ENCODE data around the gene MX1. TPM values are rescaled to one million over a fixed set of nuclear protein-coding genes. Genes with fewer than 3 reads are reported as not detected.

Gene MX1
- total and polyA plus RNA-seq, 8 donors = 4.9 to 21.4 (median 11.2) TPM

- intact Hi-C loops (cut with DNase I) = no loop called here
- Histone ChIP-seq H3K4me1 (no peaks in the 10 kb centered on the region), H3K27ac (no peak overlapping the region), H3K4me3 (no peak overlapping the region), H3K36me3 (peaks cover 0 to 8% (median 0%) of the 10 kb centered on the region in 3 donors), H3K9me3 (no peaks in the 10 kb centered on the region), H3K27me3 (no peaks in the 10 kb centered on the region)
- no peak for DNase-seq
- TF ChIP-seq CTCF (IDR thresholded peaks at IDR 0.05) = no peak
- FAIRE-seq = no peak
- no peak for ATAC-seq
- 91 to 96% methylated on average over 3 of the region's 3 CpGs for WGBS, 2 donors
Measured at GRCh38 chr21:41447356-41447755, 21.3 kb downstream of the MX1 start.

- no peak overlapping the region for H3K27ac ChIP-seq
- no peak overlapping the region for H3K4me3 ChIP-seq
- FAIRE-seq = no peak
- DNase-seq = no peak
- no peaks in the 10 kb centered on the region for H3K27me3 ChIP-seq
- no peaks in the 10 kb centered on the region for H3K4me1 ChIP-seq
- peaks cover 0 to 10% (median 0%) of the 10 kb centered on the region in 3 donors for H3K36me3 ChIP-seq
- TF ChIP-seq CTCF (IDR thresholded peaks at IDR 0.05) = no peak
- intact Hi-C loops (cut with DNase I) = loop anchor here in 1 of 3 donors (10.0 kb wide), 1 partner anchor 85 kb away; the partner anchor contains the start of gene MX2
- H3K9me3 ChIP-seq = no peaks in the 10 kb centered on the region
- 73 to 87% methylated on average over 5 of the region's 5 CpGs for WGBS, 2 donors
- no peak for ATAC-seq
Measured at GRCh38 chr21:41449613-41450012, 23.6 kb downstream of the MX1 start.

- Histone ChIP-seq H3K27me3 (no peaks in the 10 kb centered on the region), H3K4me3 (no peak overlapping the region), H3K36me3 (peaks cover 0 to 6% (median 0%) of the 10 kb centered on the region in 3 donors), H3K27ac (no peak overlapping the region), H3K9me3 (no peaks in the 10 kb centered on the region), H3K4me1 (no peaks in the 10 kb centered on the region)
- DNase-seq (no peak), FAIRE-seq (no peak), ATAC-seq (no peak)
- 86% methylated on average over 16 of the region's 16 CpGs for WGBS, 2 donors
- intact Hi-C loops (cut with DNase I) = loop anchor here in 1 of 3 donors (10.0 kb wide), 1 partner anchor 87 kb away; the partner anchor contains the start of gene MX2
- TF ChIP-seq CTCF (IDR thresholded peaks at IDR 0.05) = no peak
Measured at GRCh38 chr21:41451753-41452676, 26.0 kb downstream of the MX1 start.

GRCh38 chr21:41453198-41453597, 27.2 kb downstream of the MX1 start:
- DNase-seq = no peak
- Histone ChIP-seq H3K36me3 (peaks cover 0 to 6% (median 0%) of the 10 kb centered on the region in 3 donors), H3K4me1 (no peaks in the 10 kb centered on the region), H3K27ac (no peak overlapping the region), H3K27me3 (no peaks in the 10 kb centered on the region), H3K9me3 (no peaks in the 10 kb centered on the region), H3K4me3 (no peak overlapping the region)
- ATAC-seq = no peak
- WGBS, 2 donors = 86 to 90% methylated on average over 3 of the region's 3 CpGs
- no peak for TF ChIP-seq CTCF (IDR thresholded peaks at IDR 0.05)
- no peak for FAIRE-seq
- intact Hi-C loops (cut with DNase I) = loop anchor here in 1 of 3 donors (10.0 kb wide), 1 partner anchor 88 kb away; the partner anchor contains the start of gene MX2
